ENCODE measurements around the gene WIPI1.
"Not testable (repeated sequence)": the region's sequence is repeated elsewhere in the genome, so short reads cannot be mapped to it uniquely, and the experiment has no call there.

The WIPI1 gene

DNA sequence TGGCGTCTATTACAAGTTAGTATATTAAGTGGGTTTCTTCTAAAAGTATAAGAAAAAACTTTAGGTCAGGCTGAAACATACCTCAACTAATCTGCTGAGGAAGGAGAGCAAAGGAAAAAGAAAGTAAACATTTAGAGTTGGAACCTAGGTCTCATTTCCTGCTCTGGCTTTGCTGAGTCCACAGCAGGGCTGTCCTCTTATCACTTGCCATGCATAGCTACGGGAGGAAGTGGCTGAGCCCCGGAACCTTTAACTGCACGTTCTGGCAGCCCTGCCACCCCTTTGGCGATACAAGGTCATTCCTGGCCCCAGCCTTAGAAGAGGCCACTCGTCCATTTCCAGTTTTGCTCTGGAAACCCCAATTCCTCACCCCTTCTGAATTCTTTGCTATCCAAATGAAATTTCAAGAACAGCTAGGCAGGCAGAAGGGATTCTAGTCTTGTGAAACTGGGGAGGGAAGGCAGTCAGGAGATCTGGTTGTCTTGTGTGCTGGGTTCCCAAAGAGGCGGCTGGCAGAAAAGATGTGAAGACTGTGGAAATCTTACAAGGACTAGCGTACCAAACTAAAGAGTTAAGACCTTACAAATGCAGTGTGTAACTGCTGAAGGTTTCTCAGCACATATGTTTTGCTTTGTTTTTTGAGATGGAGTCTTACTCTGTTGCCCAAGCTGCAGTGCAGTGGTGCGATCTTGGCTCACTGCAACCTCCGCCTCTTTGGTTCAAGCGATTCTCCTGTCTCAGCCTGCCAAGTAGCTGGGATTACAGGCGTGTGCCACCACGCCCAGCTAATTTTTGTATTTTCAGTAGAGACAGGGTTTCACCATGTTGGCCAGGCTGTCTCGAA is 19.1 kb downstream of the WIPI1 start:
- DNase-seq (ENCODE audit: low read depth) = no peak

- DNase-seq (ENCODE audit: low read depth) = peak; percentile 58
Measured at GRCh38 chr17:68435876-68436842, 21.1 kb downstream of the WIPI1 start.

GRCh38 chr17:68435361-68435760 is 21.9 kb downstream of the WIPI1 start:
- DNase-seq (ENCODE audit: low read depth) = no peak

- DNase-seq (ENCODE audit: low read depth) = no peak
Measured at GRCh38 chr17:68433911-68434508, 23.3 kb downstream of the WIPI1 start.

GRCh38 chr17:68433211-68433610 is 24.1 kb downstream of the WIPI1 start:
- DNase-seq (ENCODE audit: low read depth) = no peak

- no peak for DNase-seq (ENCODE audit: low read depth)
Measured at GRCh38 chr17:68432086-68432864, 25.0 kb downstream of the WIPI1 start.

DNA sequence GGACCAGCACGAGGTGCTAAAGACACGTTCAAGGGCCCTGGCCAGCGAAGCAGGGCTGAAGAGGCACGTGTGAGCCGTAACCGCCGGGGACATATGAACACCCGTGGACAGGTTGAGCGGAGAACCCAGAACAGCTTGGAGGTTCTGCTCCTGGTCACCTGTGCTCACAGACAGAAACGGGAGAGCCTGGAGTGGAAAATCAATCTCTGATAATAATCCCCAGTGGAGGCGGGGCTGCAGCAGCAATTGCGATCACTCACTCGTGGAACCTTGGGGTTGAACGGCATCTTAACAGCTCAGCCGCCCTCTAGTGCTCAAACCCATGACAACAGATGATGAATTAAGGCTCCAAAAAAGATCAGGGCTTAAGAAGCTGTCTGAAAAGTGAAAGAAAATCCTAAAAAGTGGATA is 25.6 kb downstream of the WIPI1 start:
- DNase-seq (ENCODE audit: low read depth) = no peak

DNA sequence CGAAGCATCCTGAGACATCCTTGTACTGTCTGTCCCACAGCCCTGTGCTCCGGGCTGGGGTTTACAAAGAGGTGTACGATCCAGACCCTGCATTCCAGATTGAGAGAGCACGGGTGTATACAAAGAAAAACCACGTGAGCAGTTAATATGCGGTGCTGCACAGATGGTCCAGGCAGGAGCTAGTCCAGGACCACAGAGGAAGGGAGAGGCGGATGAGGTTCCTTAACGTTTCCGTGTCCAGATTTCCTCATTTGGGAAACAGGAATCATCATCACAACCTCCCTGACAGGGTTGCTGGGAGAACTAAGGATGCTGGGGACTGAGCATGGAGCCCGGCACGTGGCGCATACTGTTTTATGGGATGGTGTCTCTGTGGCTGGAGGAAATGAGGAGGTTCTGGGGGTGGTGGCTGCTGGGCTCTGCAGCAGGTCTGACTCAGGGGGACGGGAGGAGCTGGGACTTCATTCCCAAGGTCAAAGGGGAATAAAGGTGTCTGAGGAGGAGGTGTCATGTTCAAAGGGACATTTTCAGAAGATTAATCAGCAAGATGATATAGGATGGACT is 26.2 kb downstream of the WIPI1 start:
- DNase-seq (ENCODE audit: low read depth) = no peak

DNA sequence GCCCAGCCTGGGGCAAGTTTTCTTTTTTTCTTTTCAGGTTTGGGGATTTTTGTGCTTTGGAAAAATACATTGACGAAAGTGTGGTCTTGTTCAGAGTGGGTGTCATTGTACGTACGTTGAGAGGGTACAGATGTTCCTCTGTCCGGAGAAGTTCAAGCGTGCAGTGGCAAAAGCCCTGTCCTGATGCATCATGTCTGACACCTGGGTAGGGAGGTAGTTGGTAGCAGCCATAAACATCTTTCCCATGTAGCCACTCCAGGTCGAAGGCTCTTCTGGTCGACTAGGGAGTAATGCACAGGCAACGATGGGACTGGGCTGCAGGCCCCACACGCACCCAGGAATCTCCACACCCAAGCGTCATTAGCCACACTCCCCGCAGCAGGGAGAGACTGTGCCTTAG is 27.4 kb downstream of the WIPI1 start:
- no peak for DNase-seq (ENCODE audit: low read depth)

GRCh38 chr17:68428498-68429172 is 28.7 kb downstream of the WIPI1 start:
- DNase-seq (ENCODE audit: low read depth) = no peak

DNA sequence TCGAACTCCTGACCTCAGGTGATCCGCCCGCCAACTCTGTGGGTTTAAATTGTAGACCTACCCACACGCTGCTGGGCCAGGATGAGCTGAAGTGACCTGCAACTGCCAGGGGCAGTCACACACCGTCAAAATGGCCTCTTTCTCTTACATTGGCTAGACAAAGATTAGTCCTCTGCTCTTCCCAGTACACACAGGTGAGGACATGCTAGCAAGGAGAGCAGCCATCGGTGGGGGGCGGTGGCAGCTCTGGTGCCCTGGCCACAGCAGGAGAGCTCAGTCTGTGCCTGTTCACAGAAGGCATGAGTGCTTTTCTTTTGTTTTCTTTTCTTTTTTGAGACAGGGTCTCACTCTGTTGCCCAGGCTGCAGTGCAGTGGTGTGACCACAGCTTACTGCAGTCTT is 29.7 kb downstream of the WIPI1 start:
- no peak for DNase-seq (ENCODE audit: low read depth)

GRCh38 chr17:68425979-68426378 is 31.3 kb downstream of the WIPI1 start:
- DNase-seq (ENCODE audit: low read depth) = no peak

- no peak for DNase-seq (ENCODE audit: low read depth)
Measured at GRCh38 chr17:68424861-68425260, 32.4 kb downstream of the WIPI1 start.

GRCh38 chr17:68424203-68424602 is 33.1 kb downstream of the WIPI1 start:
- no peak for DNase-seq (ENCODE audit: low read depth)

GRCh38 chr17:68423251-68423650 is 34.0 kb downstream of the WIPI1 start:
- no peak for DNase-seq (ENCODE audit: low read depth)

GRCh38 chr17:68422821-68423220 is 34.5 kb downstream of the WIPI1 start:
- no peak for DNase-seq (ENCODE audit: low read depth)

- no peak for DNase-seq (ENCODE audit: low read depth)
Measured at GRCh38 chr17:68421486-68421885, 35.8 kb downstream of the WIPI1 start.

DNA sequence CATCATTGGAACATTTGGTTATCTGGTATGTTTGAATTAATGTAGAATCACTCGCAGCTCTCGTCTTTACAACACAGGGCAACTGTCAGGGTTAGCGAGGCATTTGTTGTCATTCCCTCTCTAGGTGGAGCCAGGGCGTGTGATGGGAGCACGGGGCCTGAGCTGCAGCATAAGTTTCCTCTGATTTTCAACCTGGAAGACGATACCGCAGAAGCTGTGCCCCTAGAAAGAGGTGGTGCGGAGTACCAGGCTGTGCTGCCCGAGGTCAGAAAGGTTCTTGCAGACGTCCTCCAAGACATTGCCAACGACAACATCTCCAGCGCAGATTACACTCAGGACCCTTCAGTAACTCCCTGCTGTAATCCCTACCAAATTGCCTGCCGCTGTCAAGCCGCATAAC is 37.2 kb downstream of the WIPI1 start:
- DNase-seq (ENCODE audit: low read depth) = no peak

DNA sequence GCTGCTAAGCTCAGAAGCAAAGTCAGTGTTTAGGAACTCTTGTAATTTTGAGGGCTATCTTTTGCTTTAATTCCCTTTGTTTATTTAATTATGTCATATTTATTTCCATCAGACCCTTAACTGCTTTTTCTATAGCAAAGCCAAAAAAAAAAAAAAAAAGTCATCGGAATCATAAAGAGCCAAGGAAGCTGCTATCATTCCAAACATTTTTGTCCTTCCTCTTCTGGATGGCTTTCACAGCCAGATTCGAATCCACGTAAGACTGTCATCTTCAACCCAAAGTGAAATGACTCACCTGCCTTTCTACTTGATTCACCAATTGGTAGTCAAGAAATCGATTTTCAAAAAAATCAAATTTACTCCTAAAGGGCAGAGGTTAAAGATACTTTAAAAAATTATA is 38.4 kb downstream of the WIPI1 start:
- no peak for DNase-seq (ENCODE audit: low read depth)

GRCh38 chr17:68417317-68417716 is 40.0 kb downstream of the WIPI1 start:
- DNase-seq (ENCODE audit: low read depth) = no peak

DNA sequence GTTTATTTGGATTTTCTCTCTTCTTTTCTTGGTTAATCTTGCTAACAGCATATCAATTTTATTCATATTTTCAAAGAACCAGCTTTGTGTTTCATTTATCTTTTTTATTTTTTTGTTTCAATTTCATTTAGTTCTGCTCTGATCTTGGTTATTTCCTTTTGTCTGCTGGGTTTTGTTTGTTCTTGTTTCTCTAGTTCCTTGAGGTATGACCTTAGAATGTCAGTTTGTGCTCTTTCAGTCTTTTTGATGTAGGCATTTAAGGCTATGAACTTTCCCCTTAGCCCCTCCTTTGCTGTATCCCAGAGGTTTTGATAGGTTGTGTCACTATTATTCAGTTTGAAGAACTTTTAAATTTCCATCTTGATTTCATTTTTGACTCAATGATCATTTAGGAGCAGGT is 42.4 kb downstream of the WIPI1 start:
- not testable (repeated sequence) for DNase-seq (ENCODE audit: low read depth)

Measured in non-pigmented ciliary epithelial cell (primary cell).